ENCODE measurements around the gene SIMC1. TPM values are rescaled to one million over a fixed set of nuclear protein-coding genes. Genes with fewer than 3 reads are reported as not detected.
A peak's percentile ranks its signal among the peaks of the same experiment; 100 is the strongest.

The SIMC1 gene
- total RNA-seq, 1 experiment from 2014 or later, result 7.5 TPM

GRCh38 chr5:176379881-176380280 lies 141.7 kb downstream of the SIMC1 start:
- Histone ChIP-seq H2AFZ (ENCODE audit: low read length) (no peak overlapping the region), H3K4me3 (ENCODE audit: low read length) (no peak overlapping the region), H3K27me3 (ENCODE audit: low read length) (no peaks in the 10 kb centered on the region), H3K27ac (ENCODE audit: low read length) (no peak overlapping the region), H3K79me2 (ENCODE audit: low read length) (peaks cover 10% of the 10 kb centered on the region), H3K9ac (ENCODE audit: low read length) (no peak overlapping the region), H3K36me3 (ENCODE audit: low read depth, low read length) (peaks cover 35% of the 10 kb centered on the region), H4K20me1 (ENCODE audit: low read length) (peaks cover 5% of the 10 kb centered on the region; the same call in 1 of the 2 replicates), H3K9me3 (ENCODE audit: low read length) (no peaks in the 10 kb centered on the region), H3K9me2 (replicated peaks; ENCODE audit: low read length) (no peaks in the 10 kb centered on the region), H3K4me1 (ENCODE audit: insufficient read depth, low read length) (no peaks in the 10 kb centered on the region), H3K4me2 (ENCODE audit: low read length) (no peak overlapping the region), H3F3A (ENCODE audit: low read length, unreplicated experiment) (no peaks in the 10 kb centered on the region)
- no peak for DNase-seq
- intact Hi-C loops (cut with micrococcal nuclease), result no loop called here
- no peak for ATAC-seq
- POLR2A ChIA-PET (ENCODE audit: unreplicated experiment), result interaction anchor here (0.7 kb wide), 1 partner anchor 9 kb away, joined by 4 read pairs; no protein-coding TSS in a partner anchor
- CTCF ChIA-PET, result no interaction called here
- TF ChIP-seq CTCF (conservative IDR thresholded peaks at IDR 0.05; ENCODE audit: low read depth, low read length) (no peak), EZH2 (IDR thresholded peaks at IDR 0.05; ENCODE audit: low read length, unreplicated experiment) (no peak), EZH2phosphoT487 (IDR thresholded peaks at IDR 0.05; ENCODE audit: borderline replicate concordance, low read length) (no peak)
- BruUV-seq (replicated peaks), result no TSS peak

- H3K27me3 ChIP-seq (ENCODE audit: low read length), result no peaks in the 10 kb centered on the region
- intact Hi-C loops (cut with micrococcal nuclease), result no loop called here
- peaks cover 19% of the 10 kb centered on the region for H4K20me1 ChIP-seq (ENCODE audit: low read length)
- no peaks in the 10 kb centered on the region for H3K9me3 ChIP-seq (ENCODE audit: low read length)
- no peaks in the 10 kb centered on the region for H3F3A ChIP-seq (ENCODE audit: low read length, unreplicated experiment)
- H3K79me2 ChIP-seq (ENCODE audit: low read length), result peaks cover 25% of the 10 kb centered on the region
- peaks cover 4% of the 10 kb centered on the region; the same call in 1 of the 2 replicates for H3K4me1 ChIP-seq (ENCODE audit: insufficient read depth, low read length)
- H3K27ac ChIP-seq (ENCODE audit: low read length), result no peak overlapping the region
- no peak overlapping the region for H3K9ac ChIP-seq (ENCODE audit: low read length)
- H2AFZ ChIP-seq (ENCODE audit: low read length), result no peak overlapping the region
- no TSS peak for BruUV-seq (replicated peaks)
- H3K9me2 ChIP-seq (replicated peaks; ENCODE audit: low read length), result no peaks in the 10 kb centered on the region
- peaks cover 50% of the 10 kb centered on the region for H3K36me3 ChIP-seq (ENCODE audit: low read depth, low read length)
- ATAC-seq (no peak), DNase-seq (no peak)
- H3K4me3 ChIP-seq (ENCODE audit: low read length), result no peak overlapping the region
- CTCF ChIA-PET, result no interaction called here
- no peak overlapping the region for H3K4me2 ChIP-seq (ENCODE audit: low read length)
- TF ChIP-seq CTCF (conservative IDR thresholded peaks at IDR 0.05; ENCODE audit: low read depth, low read length), result no peak
- no peak for TF ChIP-seq EZH2 (IDR thresholded peaks at IDR 0.05; ENCODE audit: low read length, unreplicated experiment)
- TF ChIP-seq EZH2phosphoT487 (IDR thresholded peaks at IDR 0.05; ENCODE audit: borderline replicate concordance, low read length), result no peak
- POLR2A ChIA-PET (ENCODE audit: unreplicated experiment), result no interaction called here
These were observed 143.2 kb downstream of the SIMC1 start for GRCh38 chr5:176381423-176381822.

GRCh38 chr5:176381979-176382378 lies 143.8 kb downstream of the SIMC1 start:
- no peak for TF ChIP-seq CTCF (conservative IDR thresholded peaks at IDR 0.05; ENCODE audit: low read depth, low read length)
- TF ChIP-seq EZH2phosphoT487 (IDR thresholded peaks at IDR 0.05; ENCODE audit: borderline replicate concordance, low read length), result no peak
- no peak for TF ChIP-seq EZH2 (IDR thresholded peaks at IDR 0.05; ENCODE audit: low read length, unreplicated experiment)
- Histone ChIP-seq H3K79me2 (ENCODE audit: low read length) (peaks cover 31% of the 10 kb centered on the region), H3K4me3 (ENCODE audit: low read length) (no peak overlapping the region), H3K9me2 (replicated peaks; ENCODE audit: low read length) (no peaks in the 10 kb centered on the region), H3K36me3 (ENCODE audit: low read depth, low read length) (peaks cover 54% of the 10 kb centered on the region), H3K4me2 (ENCODE audit: low read length) (no peak overlapping the region), H3K4me1 (ENCODE audit: insufficient read depth, low read length) (peaks cover 9% of the 10 kb centered on the region), H3K9ac (ENCODE audit: low read length) (no peak overlapping the region), H2AFZ (ENCODE audit: low read length) (no peak overlapping the region), H3K9me3 (ENCODE audit: low read length) (no peaks in the 10 kb centered on the region), H3K27ac (ENCODE audit: low read length) (no peak overlapping the region), H3F3A (ENCODE audit: low read length, unreplicated experiment) (no peaks in the 10 kb centered on the region), H3K27me3 (ENCODE audit: low read length) (no peaks in the 10 kb centered on the region), H4K20me1 (ENCODE audit: low read length) (peaks cover 23% of the 10 kb centered on the region)
- ATAC-seq, result 0 out of 2 replicates have a peak, but pooled peaks have one; percentile 18
- intact Hi-C loops (cut with micrococcal nuclease), result no loop called here
- CTCF ChIA-PET, result no interaction called here
- DNase-seq, result no peak
- POLR2A ChIA-PET (ENCODE audit: unreplicated experiment), result no interaction called here
- no TSS peak for BruUV-seq (replicated peaks)

All from PC-3 (cell line).